NCI-H2029 (cell line): ENCODE data around the gene SLC7A7.
A peak's percentile ranks its signal among the peaks of the same experiment; 100 is the strongest.
"Not testable (repeated sequence)": the region's sequence is repeated elsewhere in the genome, so short reads cannot be mapped to it uniquely, and the experiment has no call there.

ENCODE experiments used
- DNase-seq: peaks from one replicate; lab custom pipeline; 2025; lab: John Stamatoyannopoulos, UW

SLC7A7 gene

GRCh38 chr14:22792158-22792557 is 23.1 kb downstream of the SLC7A7 start:
- no peak for DNase-seq

GRCh38 chr14:22791301-22791700 is 23.9 kb downstream of the SLC7A7 start:
- no peak for DNase-seq

GRCh38 chr14:22786685-22787084 is 28.6 kb downstream of the SLC7A7 start:
- DNase-seq, result no peak

DNA sequence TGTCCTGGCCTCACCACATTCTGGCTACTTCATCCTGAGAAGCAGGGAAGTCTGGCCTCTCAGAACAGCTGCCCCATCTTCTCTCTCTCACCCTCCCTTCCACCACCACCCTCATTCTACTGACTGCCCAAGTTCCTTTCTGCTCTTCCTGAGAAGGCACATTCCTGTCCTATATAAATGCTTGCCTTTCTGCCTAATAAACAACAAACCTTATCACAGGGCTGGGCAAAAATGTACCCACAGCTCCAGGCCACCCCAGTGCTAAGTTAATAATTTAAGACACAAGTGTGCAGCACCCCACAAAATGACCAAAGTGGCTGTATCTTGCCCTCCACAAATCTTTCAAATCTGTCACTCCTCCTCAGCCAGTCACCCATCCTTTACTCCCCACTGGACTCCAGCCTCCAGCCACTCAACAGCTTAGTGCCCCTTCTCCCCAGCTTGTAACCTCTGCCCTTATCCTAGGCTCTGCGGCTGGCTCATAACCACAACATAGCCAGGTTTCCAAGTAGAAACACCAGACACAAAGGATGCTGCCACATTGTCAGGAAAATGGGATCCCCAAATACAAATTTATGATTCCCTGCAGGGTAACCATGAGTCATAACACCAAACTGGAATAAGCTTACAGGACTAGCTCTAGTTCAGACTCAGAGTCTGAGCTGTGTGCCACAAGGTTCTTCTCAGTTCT is 33.8 kb downstream of the SLC7A7 start:
- DNase-seq, result no peak

GRCh38 chr14:22780941-22781300 is 34.3 kb downstream of the SLC7A7 start:
- no peak for DNase-seq

DNA sequence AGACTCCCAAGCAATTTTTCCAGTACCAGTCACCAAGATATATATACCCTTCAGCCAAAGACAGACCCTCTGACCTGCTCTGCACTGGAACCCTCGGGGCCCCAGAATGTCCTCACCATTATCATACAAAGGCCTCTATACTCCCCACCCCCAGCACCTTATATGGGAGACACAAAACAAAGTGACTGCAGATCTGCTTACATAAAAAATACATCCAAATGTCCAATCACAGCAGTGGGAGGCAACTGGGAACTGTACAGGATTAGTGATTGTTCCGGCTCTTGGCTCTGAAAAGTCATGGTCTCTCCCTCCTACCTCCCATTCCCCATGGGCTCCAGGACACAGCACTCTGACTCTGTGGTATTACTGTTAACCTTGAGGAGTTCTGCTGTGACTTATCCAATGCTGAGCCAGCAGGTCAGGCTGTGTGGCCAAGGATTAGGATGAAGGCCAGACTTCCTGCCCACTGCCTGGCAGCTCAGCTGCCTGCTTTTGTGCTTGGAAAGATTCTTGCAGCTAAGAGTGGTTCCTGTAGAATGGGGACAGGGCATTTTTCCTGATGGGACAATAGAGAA is 35.0 kb downstream of the SLC7A7 start:
- no peak for DNase-seq

GRCh38 chr14:22778084-22778483 is 37.2 kb downstream of the SLC7A7 start:
- no peak for DNase-seq

DNA sequence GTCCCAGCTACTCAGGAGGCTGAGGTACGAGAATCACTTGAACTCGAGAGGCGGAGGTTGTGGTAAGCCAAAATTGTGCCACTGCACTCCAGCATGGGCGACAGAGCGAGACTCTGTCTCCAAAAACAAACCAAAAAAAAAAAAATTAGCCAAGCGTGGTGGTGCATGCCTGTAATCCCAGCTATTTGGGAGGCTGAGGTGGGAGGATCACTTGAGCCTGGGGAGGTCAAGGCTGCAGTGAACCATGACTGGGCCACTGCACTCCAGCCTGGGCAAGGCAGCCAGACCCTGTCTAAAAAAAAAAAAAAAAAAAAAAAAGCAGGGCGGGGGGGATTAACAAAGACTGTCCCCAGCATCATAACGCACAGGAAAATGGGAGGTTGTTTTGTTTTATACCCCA is 38.4 kb downstream of the SLC7A7 start:
- not testable (repeated sequence) for DNase-seq

GRCh38 chr14:22776215-22776614 is 39.0 kb downstream of the SLC7A7 start:
- DNase-seq, result no peak

GRCh38 chr14:22774011-22774706 is 41.1 kb downstream of the SLC7A7 start:
- DNase-seq, result no peak

DNA sequence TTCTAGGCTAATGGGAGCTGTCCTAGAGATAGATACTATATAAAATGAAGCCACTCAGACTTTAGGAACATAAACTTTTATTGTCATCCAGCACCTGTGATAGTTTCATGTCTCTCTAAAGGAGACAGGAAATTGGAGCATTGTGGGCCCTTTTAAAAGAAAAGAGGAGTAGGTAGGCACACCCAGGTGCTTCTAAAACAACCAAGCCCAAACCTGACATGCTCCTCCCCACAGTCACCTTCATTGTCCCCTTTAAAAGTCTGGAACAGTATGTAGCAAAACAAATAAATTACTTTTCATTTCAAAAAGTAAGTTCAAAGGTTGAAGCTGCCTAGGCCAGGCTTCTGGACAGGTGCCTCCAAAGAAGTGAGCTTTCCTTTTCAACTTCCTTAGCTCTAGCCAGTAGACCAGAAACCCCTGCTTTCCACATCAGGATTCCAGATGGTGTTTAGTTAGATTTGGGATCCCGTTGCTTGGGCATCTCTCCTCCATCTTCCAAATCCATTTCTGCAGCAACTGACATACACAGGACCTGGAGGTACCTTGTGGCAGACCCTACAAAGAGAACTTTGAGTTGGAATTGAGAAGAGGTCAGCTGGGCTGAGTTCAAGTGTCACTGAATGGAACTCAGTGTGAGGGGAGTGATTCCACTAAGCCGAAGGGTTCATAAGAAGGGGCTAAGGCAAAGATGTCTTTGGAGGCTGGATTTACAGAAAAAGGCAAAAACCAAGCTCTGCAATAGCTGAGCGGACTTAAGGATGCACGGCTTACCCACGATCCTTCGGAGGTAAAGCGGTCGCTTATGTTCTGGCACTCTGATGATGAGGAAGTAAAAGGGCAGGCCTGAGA is 41.8 kb downstream of the SLC7A7 start:
- DNase-seq, result no peak

DNA sequence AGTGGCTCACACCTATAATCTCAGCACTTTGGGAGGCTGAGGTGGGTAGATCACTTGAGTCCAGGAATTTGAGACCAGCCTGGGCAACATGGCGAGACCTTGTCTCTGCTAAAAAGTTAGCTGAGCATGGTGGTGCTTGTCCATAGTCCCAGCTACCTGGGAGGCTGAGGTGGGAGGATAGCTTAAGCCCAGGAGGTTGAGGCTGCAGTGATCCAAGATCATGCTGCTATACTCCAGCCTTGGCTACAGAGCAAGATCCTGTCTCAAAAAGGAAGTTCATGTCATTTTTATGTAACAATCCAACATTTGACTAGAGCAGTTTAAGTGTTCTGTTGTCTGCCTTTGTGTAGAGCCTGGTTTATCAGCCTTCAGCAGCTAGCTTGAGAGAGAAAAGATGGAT is 42.5 kb downstream of the SLC7A7 start:
- DNase-seq, result no peak

GRCh38 chr14:22770481-22771187 is 44.6 kb downstream of the SLC7A7 start:
- DNase-seq, result no peak

GRCh38 chr14:22769369-22769768 is 45.9 kb downstream of the SLC7A7 start:
- DNase-seq, result no peak

DNA sequence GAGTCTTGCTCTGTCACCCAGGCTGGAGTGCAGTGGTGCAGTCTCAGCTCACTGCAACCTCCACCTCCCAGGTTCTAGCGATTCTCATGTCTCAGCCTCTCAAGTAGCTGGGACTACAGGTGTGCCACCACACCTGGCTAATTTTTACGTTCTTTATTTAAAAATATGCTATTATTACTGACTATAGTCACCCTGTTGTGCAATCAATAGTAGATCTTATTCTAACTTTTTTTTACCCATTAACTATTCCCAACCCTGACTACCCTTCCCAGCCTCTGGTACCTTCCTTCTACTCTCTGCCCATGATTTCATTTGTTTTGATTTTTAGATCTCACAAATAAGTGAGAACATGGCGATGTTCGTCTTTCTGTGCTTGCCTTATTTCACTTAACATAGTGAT is 46.3 kb downstream of the SLC7A7 start:
- DNase-seq, result no peak

GRCh38 chr14:22767323-22767589 is 48.0 kb downstream of the SLC7A7 start:
- peak; percentile 52 for DNase-seq

DNA sequence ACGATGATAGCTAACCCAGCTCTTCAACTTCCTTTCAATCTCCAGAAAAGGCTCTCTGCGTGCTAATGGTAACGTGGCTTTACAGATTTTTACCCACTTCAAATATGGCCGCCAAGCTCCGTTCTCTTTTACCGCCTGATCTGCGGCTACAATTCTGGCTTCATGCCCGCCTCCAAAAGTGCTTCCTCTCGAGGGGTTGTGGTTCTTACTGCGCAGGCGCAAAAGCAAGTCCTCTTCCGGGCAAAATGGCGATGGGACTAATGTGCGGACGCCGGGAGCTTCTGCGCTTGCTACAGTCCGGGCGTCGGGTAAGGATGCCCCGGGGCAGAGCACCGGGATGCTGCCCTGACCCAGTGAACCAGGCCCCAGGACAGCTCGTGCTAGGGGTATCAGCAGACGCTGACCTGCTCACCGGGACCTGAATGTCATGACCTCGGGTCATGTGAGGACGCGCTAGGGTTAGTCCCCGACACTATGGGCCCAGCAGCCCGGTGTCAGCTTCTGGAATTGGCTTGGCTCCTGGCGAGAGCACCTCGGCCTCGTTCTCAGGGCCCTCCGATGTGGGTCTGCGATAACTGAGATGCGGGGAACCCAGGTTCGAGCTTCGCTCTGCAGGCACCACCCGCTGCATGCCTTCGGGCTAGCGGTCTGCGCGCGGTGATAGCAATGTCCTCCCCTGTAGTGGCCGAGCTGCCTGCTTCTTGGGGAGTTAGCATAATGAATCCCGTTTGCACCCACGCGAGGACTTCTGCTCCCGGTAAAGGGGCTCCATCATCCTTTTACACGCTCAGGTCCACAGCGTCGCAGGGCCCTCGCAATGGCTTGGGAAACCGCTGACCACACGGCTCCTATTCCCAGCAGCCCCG is 48.5 kb downstream of the SLC7A7 start, which contains the start of gene OXA1L:
Gene OXA1L (plus strand): TSS at position 232 of the 866 bp plus-strand sequence. CDS start 14 bp downstream, at position 246.
- peak; percentile 100 for DNase-seq

GRCh38 chr14:22764382-22764781 is 50.9 kb downstream of the SLC7A7 start:
- DNase-seq, result no peak

DNA sequence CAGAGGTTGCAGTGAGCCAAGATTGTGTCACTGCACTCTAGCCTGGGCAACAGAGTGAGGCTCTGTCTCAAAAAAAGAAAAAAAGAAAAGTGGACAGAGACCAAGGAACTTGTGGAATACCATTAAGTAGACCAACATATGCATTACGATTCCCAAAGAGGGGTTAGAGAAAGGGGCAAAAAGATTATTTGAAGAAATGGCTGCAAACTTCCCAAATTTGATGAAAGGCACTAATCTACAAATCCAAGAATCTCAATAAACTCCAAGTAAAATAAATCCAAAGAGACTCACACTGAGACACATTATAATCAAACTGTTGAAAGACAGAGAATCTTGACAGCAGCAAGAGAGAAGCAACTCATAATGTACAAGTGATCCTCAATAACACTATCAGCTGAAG is 53.5 kb downstream of the SLC7A7 start:
- no peak for DNase-seq

DNA sequence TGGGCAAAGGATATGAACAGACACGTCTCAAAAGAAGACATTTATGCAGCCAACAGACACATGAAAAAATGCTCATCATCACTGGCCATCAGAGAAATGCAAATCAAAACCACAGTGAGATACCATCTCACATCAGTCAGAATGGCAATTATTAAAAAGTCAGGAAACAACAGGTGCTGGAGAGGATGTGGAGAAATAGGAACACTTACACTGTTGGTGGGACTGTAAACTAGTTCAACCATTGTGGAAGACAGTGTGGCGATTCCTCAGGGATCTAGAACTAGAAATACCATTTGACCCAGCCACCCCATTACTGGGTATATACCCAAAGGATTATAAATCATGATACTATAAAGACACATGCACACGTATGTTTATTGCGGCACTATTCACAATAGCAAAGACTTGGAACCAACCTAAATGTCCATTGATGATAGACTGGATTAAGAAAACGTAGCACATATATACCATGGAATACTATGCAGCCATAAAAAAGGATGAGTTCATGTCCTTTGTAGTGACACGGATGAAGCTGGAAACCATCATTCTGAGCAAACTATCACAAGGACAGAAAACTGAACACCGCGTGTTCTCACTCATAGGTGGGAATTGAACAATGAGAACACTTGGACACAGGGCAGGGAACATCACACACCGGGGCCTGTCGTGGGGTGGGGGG is 57.1 kb downstream of the SLC7A7 start:
- DNase-seq, result not testable (repeated sequence)
